Neural cell (in vitro differentiated cells): Measurements from ENCODE around the gene SLC25A34. TPM values are rescaled to one million over a fixed set of nuclear protein-coding genes. Genes with fewer than 3 reads are reported as not detected.

Experiments used
- H2AFZ ChIP-seq: fragments of 200-600, 300-800 bp; sonication (generic), shearing (Covaris generic); 2 replicates; pipeline ENCODE4 v1.6.0; 2014; ENCODE audit warnings: low read depth, mild to moderate bottlenecking, antibody characterized with exemption, low read length, moderate library complexity
- H3F3A ChIP-seq: fragments of 200-600 bp; shearing (Covaris generic); 2 replicates; pipeline ENCODE4 v1.6.1; 2016; ENCODE audit warnings: mild to moderate bottlenecking, moderate library complexity, mixed read lengths, antibody characterized with exemption, low read length; ENCODE audit not compliant: insufficient read depth, poor library complexity, severe bottlenecking
- H3K27ac ChIP-seq: fragments of 200-600, 300-800 bp; sonication (generic), shearing (Covaris generic); 2 replicates; pipeline ENCODE4 v1.5.1; 2014; ENCODE audit warnings: mild to moderate bottlenecking, low read length, moderate library complexity
- H3K27me3 ChIP-seq: fragments of 300-800, 200-600 bp; sonication (generic), shearing (Covaris generic); 2 replicates; pipeline ENCODE4 v1.6.0; 2014; ENCODE audit warnings: mild to moderate bottlenecking, low read depth, low read length, moderate library complexity; ENCODE audit not compliant: insufficient read depth
- H3K36me3 ChIP-seq: fragments of 300-800, 200-600 bp; sonication (generic), shearing (Covaris generic); 2 replicates; pipeline ENCODE4 v1.5.1; 2014; ENCODE audit warnings: mild to moderate bottlenecking, antibody characterized with exemption, low read length, moderate library complexity; ENCODE audit not compliant: insufficient read depth
- H3K4me2 ChIP-seq: fragments of 300-800, 200-600 bp; sonication (generic), shearing (Covaris generic); 2 replicates; pipeline ENCODE4 v1.6.0; 2014; ENCODE audit warnings: mild to moderate bottlenecking, low read length
- H3K4me3 ChIP-seq: fragments of 300-800, 200-600 bp; sonication (generic), shearing (Covaris generic); 2 replicates; pipeline ENCODE4 v1.5.1; 2014; ENCODE audit warnings: mild to moderate bottlenecking, low read length, moderate library complexity
- H3K79me2 ChIP-seq: fragments of 200-600 bp; shearing (Covaris generic); replicated peaks from 2 replicates; pipeline ENCODE4 v1.6.0; 2014; ENCODE audit warnings: mild to moderate bottlenecking, low read length, moderate library complexity; ENCODE audit not compliant: insufficient read depth
- H3K9ac ChIP-seq: fragments of 300-800, 200-600 bp; sonication (generic), shearing (Covaris generic); 2 replicates; pipeline ENCODE4 v1.6.1; 2016; ENCODE audit warnings: mild to moderate bottlenecking, low read length, mixed read lengths
- H3K9me2 ChIP-seq: fragments of 200-600 bp; shearing (Covaris generic); 2 replicates; pipeline ENCODE4 v1.6.1; 2016; ENCODE audit warnings: mild to moderate bottlenecking, low read length, mixed read lengths; ENCODE audit not compliant: insufficient read depth
- H3K9me3 ChIP-seq: fragments of 200-600, 300-800 bp; sonication (generic), shearing (Covaris generic); 2 replicates; pipeline ENCODE4 v1.6.1; 2016; ENCODE audit warnings: mild to moderate bottlenecking, mixed run types, low read length, moderate library complexity, mixed read lengths
- H4K20me1 ChIP-seq: fragments of 200-600 bp; shearing (Covaris generic); 2 replicates; pipeline ENCODE4 v1.6.1; 2016; ENCODE audit warnings: mild to moderate bottlenecking, mixed run types; ENCODE audit not compliant: insufficient read depth
- CTCF ChIP-seq: fragments of 450-650 bp; IDR thresholded peaks from 2 replicates; pipeline ENCODE4 v1.5.1; 2014; ENCODE audit warnings: antibody characterized with exemption, mild to moderate bottlenecking, moderate library complexity; ENCODE audit not compliant: poor library complexity, severe bottlenecking
- EP300 ChIP-seq: fragments of 450-650 bp; conservative IDR thresholded peaks from 2 replicates; pipeline ENCODE4 v1.6.1; 2014; ENCODE audit warnings: antibody characterized with exemption, mild to moderate bottlenecking, moderate library complexity; ENCODE audit not compliant: poor library complexity, severe bottlenecking
- EZH2 ChIP-seq: fragments of 200-600, 300-800 bp; shearing (Covaris generic), sonication (generic); IDR thresholded peaks from 2 replicates; pipeline ENCODE4 v1.6.1; 2014; ENCODE audit warnings: antibody characterized with exemption, low read length, borderline replicate concordance, mild to moderate bottlenecking; ENCODE audit not compliant: insufficient read depth, poor library complexity, severe bottlenecking
- MXI1 ChIP-seq: fragments of 450-650 bp; conservative IDR thresholded peaks from 2 replicates; pipeline ENCODE4 v1.6.1; 2014; ENCODE audit warnings: antibody characterized with exemption, mild to moderate bottlenecking; ENCODE audit not compliant: poor library complexity, severe bottlenecking
- POLR2AphosphoS5 ChIP-seq: IDR thresholded peaks from 2 replicates; pipeline ENCODE4 v1.6.1; 2012
- RAD21 ChIP-seq: fragments of 450-650 bp; conservative IDR thresholded peaks from 2 replicates; pipeline ENCODE4 v1.6.1; 2014; ENCODE audit warnings: antibody characterized with exemption, mild to moderate bottlenecking, moderate library complexity
- SMC3 ChIP-seq: fragments of 450-650 bp; conservative IDR thresholded peaks from 2 replicates; pipeline ENCODE4 v1.6.1; 2014; ENCODE audit warnings: antibody characterized with exemption, mild to moderate bottlenecking, moderate library complexity; ENCODE audit not compliant: poor library complexity
- TAF1 ChIP-seq: IDR thresholded peaks from 2 replicates; pipeline ENCODE4 v1.6.1; 2012; ENCODE audit warnings: low read depth
- polyA plus RNA-seq: library from polyadenylated mRNA; depleted of rRNA; stranded (reverse); fragments of >200 nt; gene quantifications from 2 replicates; pipeline ENCODE4 v1.2.3, GENCODE V29; 2014
- TF ChIP-seq, protein P1 (sequence below): IDR thresholded peaks from 2 replicates; pipeline ENCODE4 v1.6.1; 2012; ENCODE audit warnings: borderline replicate concordance

The SLC25A34 gene
- polyA plus RNA-seq, 1 donor from 2014 or later = 5.4 TPM

DNA sequence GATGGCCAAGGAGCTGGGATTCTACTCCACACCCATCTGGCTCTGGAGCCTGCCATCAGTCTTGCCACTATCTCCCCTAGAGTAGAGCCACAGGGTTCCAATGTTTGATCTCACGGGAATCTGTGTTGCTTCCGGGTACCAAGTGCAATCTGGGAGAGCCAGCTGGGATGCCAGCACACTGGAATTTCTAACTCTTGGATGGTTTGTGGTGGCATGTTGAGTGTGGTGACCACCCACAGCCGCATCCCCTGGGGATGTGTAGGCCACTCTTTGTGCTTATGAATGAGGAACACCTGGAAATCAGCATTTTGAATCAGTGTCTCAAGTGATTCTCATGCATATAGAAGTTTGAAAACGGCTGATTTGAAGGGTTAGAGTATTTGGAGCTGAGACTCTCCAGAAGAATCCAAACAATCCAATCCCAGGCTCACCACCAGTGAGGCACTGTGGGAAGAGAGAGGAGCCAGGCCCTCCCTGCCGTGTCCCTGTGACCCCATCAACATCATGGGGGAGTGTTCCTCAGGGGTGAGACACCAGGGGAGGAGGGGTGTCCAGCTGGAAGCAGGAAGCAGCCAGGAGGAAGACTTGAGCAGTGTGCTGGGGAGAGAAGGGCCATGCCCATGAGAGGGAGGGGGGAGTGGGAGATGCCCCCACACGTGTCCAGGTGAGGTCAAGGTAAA lies 35.9 kb downstream of the SLC25A34 start:
- H3K27ac ChIP-seq = no peak overlapping the region
- H3K36me3 ChIP-seq = peaks cover 6% of the 10 kb centered on the region

DNA sequence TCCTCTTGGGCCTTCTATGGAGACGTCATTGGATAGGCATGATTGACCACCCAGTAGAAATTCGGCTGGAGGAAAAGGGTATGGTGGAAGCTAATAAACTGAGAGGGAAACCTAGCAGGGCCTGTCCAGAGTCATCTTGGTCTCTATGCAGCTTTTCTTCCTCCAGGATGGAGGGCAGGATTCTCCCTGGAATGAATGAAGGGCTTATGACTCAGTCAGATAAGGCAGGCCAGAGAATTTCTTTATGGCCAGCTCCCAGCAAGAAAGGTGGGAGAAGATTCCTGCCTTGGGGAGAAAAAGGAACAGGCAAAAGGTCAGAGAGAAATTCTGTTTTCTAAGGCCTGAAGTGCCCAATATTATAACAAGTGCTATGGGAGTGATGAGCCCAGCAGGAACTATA lies 39.6 kb downstream of the SLC25A34 start:
- Histone ChIP-seq H3K9me2 (no peaks in the 10 kb centered on the region), H3K36me3 (peaks cover 6% of the 10 kb centered on the region), H3K27me3 (no peaks in the 10 kb centered on the region), H2AFZ (no peak overlapping the region), H3K27ac (no peak overlapping the region), H3K79me2 (no peaks in the 10 kb centered on the region), H4K20me1 (no peaks in the 10 kb centered on the region), H3K4me2 (no peak overlapping the region), H3K9ac (no peak overlapping the region), H3F3A (no peaks in the 10 kb centered on the region), H3K9me3 (no peaks in the 10 kb centered on the region), H3K4me3 (no peak overlapping the region)
- no peak for TF ChIP-seq MXI1
- TF ChIP-seq, protein P1, sequence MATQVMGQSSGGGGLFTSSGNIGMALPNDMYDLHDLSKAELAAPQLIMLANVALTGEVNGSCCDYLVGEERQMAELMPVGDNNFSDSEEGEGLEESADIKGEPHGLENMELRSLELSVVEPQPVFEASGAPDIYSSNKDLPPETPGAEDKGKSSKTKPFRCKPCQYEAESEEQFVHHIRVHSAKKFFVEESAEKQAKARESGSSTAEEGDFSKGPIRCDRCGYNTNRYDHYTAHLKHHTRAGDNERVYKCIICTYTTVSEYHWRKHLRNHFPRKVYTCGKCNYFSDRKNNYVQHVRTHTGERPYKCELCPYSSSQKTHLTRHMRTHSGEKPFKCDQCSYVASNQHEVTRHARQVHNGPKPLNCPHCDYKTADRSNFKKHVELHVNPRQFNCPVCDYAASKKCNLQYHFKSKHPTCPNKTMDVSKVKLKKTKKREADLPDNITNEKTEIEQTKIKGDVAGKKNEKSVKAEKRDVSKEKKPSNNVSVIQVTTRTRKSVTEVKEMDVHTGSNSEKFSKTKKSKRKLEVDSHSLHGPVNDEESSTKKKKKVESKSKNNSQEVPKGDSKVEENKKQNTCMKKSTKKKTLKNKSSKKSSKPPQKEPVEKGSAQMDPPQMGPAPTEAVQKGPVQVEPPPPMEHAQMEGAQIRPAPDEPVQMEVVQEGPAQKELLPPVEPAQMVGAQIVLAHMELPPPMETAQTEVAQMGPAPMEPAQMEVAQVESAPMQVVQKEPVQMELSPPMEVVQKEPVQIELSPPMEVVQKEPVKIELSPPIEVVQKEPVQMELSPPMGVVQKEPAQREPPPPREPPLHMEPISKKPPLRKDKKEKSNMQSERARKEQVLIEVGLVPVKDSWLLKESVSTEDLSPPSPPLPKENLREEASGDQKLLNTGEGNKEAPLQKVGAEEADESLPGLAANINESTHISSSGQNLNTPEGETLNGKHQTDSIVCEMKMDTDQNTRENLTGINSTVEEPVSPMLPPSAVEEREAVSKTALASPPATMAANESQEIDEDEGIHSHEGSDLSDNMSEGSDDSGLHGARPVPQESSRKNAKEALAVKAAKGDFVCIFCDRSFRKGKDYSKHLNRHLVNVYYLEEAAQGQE = no peak
- no peak for TF ChIP-seq EZH2
- TF ChIP-seq POLR2AphosphoS5 = no peak
- no peak for TF ChIP-seq CTCF
- TF ChIP-seq RAD21 = no peak
- TF ChIP-seq SMC3 = no peak
- no peak for TF ChIP-seq EP300
- no peak for TF ChIP-seq TAF1

More for the DNA sequence above, 35.9 kb downstream of the SLC25A34 start:
- TF ChIP-seq POLR2AphosphoS5 = no peak
- TF ChIP-seq MXI1 = no peak
- TF ChIP-seq RAD21 = no peak
- TF ChIP-seq TAF1 = no peak
- TF ChIP-seq, protein P1 = no peak
- TF ChIP-seq EP300 = no peak
- TF ChIP-seq SMC3 = no peak
- Histone ChIP-seq H3K4me3 (no peak overlapping the region), H3K27me3 (no peaks in the 10 kb centered on the region), H3K9me2 (no peaks in the 10 kb centered on the region), H3K4me2 (no peak overlapping the region), H2AFZ (no peak overlapping the region), H3K9ac (no peak overlapping the region), H3K9me3 (no peaks in the 10 kb centered on the region), H4K20me1 (no peaks in the 10 kb centered on the region), H3K79me2 (no peaks in the 10 kb centered on the region), H3F3A (no peaks in the 10 kb centered on the region)
